Measurements from ENCODE around the gene IKZF1. TPM values are rescaled to one million over a fixed set of nuclear protein-coding genes. Genes with fewer than 3 reads are reported as not detected.

Gene IKZF1
- total and polyA plus RNA-seq, 2 donors (not counting 1 experiment from before 2014, with no cell fraction given) = 0.01 TPM; not detected in 1

GRCh38 chr7:50421043-50421442 is 116.5 kb downstream of the IKZF1 start:
- Histone ChIP-seq H3K4me1 (ENCODE audit: control insufficient read depth, extremely low read depth, insufficient read depth, low read length) (no peaks in the 10 kb centered on the region), H3K27ac (ENCODE audit: insufficient read depth, low read length) (no peak overlapping the region), H3K9ac (ENCODE audit: insufficient read depth, low read length) (no peak overlapping the region), H2AFZ (ENCODE audit: low read length) (no peak overlapping the region), H3K4me3 (replicated peaks in 1 of 4; ENCODE audit: control extremely low read depth in 1 of 4, insufficient read depth in 1 of 4, low read depth in 3 of 4, low read length in 4 of 4) (no peak overlapping the region), H3K27me3 (ENCODE audit: control insufficient read depth, insufficient read depth, low read length) (no peaks in the 10 kb centered on the region), H3K9me3 (ENCODE audit: control insufficient read depth, insufficient read depth, low read depth, low read length) (no peaks in the 10 kb centered on the region), H3K79me2 (ENCODE audit: control insufficient read depth, insufficient read depth, low read length) (no peaks in the 10 kb centered on the region), H3K36me3 (ENCODE audit: control insufficient read depth, insufficient read depth, low read length) (no peaks in the 10 kb centered on the region), H3K4me2 (ENCODE audit: extremely low read depth, insufficient read depth, low read length) (no peak overlapping the region), H4K20me1 (ENCODE audit: control insufficient read depth, extremely low read depth, insufficient read depth, low read length) (no peaks in the 10 kb centered on the region)
- TF ChIP-seq CTCF (conservative IDR thresholded peaks at IDR 0.05 in 1 of 2, IDR thresholded peaks at IDR 0.05 in 1 of 2; ENCODE audit: low read depth in 1 of 2, low read length in 2 of 2) (no peak), EZH2 (IDR thresholded peaks at IDR 0.05; ENCODE audit: low read length, missing control alignments) (no peak)
- no peak for DNase-seq (ENCODE audit: low read depth in 2 of 2)

- Histone ChIP-seq H3K9me3 (ENCODE audit: control insufficient read depth, insufficient read depth, low read depth, low read length) (no peaks in the 10 kb centered on the region), H3K9ac (ENCODE audit: insufficient read depth, low read length) (no peak overlapping the region), H3K36me3 (ENCODE audit: control insufficient read depth, insufficient read depth, low read length) (no peaks in the 10 kb centered on the region), H3K4me2 (ENCODE audit: extremely low read depth, insufficient read depth, low read length) (no peak overlapping the region), H3K4me3 (replicated peaks in 1 of 4; ENCODE audit: control extremely low read depth in 1 of 4, insufficient read depth in 1 of 4, low read depth in 3 of 4, low read length in 4 of 4) (no peak overlapping the region), H4K20me1 (ENCODE audit: control insufficient read depth, extremely low read depth, insufficient read depth, low read length) (no peaks in the 10 kb centered on the region), H3K4me1 (ENCODE audit: control insufficient read depth, extremely low read depth, insufficient read depth, low read length) (no peaks in the 10 kb centered on the region), H3K27me3 (ENCODE audit: control insufficient read depth, insufficient read depth, low read length) (no peaks in the 10 kb centered on the region), H3K27ac (ENCODE audit: insufficient read depth, low read length) (no peak overlapping the region), H3K79me2 (ENCODE audit: control insufficient read depth, insufficient read depth, low read length) (no peaks in the 10 kb centered on the region), H2AFZ (ENCODE audit: low read length) (no peak overlapping the region)
- TF ChIP-seq CTCF (conservative IDR thresholded peaks at IDR 0.05 in 1 of 2, IDR thresholded peaks at IDR 0.05 in 1 of 2; ENCODE audit: low read depth in 1 of 2, low read length in 2 of 2) (no peak), EZH2 (IDR thresholded peaks at IDR 0.05; ENCODE audit: low read length, missing control alignments) (no peak)
- no peak for DNase-seq (ENCODE audit: low read depth in 2 of 2)
Observed at GRCh38 chr7:50422858-50423257, 118.3 kb downstream of the IKZF1 start.

GRCh38 chr7:50423860-50424259 is 119.3 kb downstream of the IKZF1 start:
- TF ChIP-seq CTCF (conservative IDR thresholded peaks at IDR 0.05 in 1 of 2, IDR thresholded peaks at IDR 0.05 in 1 of 2; ENCODE audit: low read depth in 1 of 2, low read length in 2 of 2) = no peak
- TF ChIP-seq EZH2 (IDR thresholded peaks at IDR 0.05; ENCODE audit: low read length, missing control alignments) = no peak
- H3K27ac ChIP-seq (ENCODE audit: insufficient read depth, low read length) = no peak overlapping the region
- no peaks in the 10 kb centered on the region for H3K27me3 ChIP-seq (ENCODE audit: control insufficient read depth, insufficient read depth, low read length)
- no peak overlapping the region for H3K4me3 ChIP-seq (replicated peaks in 1 of 4; ENCODE audit: control extremely low read depth in 1 of 4, insufficient read depth in 1 of 4, low read depth in 3 of 4, low read length in 4 of 4)
- H3K4me1 ChIP-seq (ENCODE audit: control insufficient read depth, extremely low read depth, insufficient read depth, low read length) = no peaks in the 10 kb centered on the region
- H4K20me1 ChIP-seq (ENCODE audit: control insufficient read depth, extremely low read depth, insufficient read depth, low read length) = no peaks in the 10 kb centered on the region
- no peaks in the 10 kb centered on the region for H3K79me2 ChIP-seq (ENCODE audit: control insufficient read depth, insufficient read depth, low read length)
- H3K9ac ChIP-seq (ENCODE audit: insufficient read depth, low read length) = no peak overlapping the region
- H3K36me3 ChIP-seq (ENCODE audit: control insufficient read depth, insufficient read depth, low read length) = no peaks in the 10 kb centered on the region
- no peak overlapping the region for H3K4me2 ChIP-seq (ENCODE audit: extremely low read depth, insufficient read depth, low read length)
- DNase-seq (ENCODE audit: low read depth in 2 of 2) = no peak
- no peak overlapping the region for H2AFZ ChIP-seq (ENCODE audit: low read length)
- H3K9me3 ChIP-seq (ENCODE audit: control insufficient read depth, insufficient read depth, low read depth, low read length) = no peaks in the 10 kb centered on the region
